DND-41 (cell line): ENCODE data around the gene POLR2M.

Source experiments
- CTCF ChIP-seq: IDR thresholded peaks from 2 replicates; pipeline ENCODE4 v1.5.1; 2012; ENCODE audit warnings: borderline replicate concordance, low read length, moderate library complexity, mild to moderate bottlenecking; ENCODE audit not compliant: poor library complexity, severe bottlenecking; ENCODE audit errors: extremely low read depth
- EZH2 ChIP-seq: IDR thresholded peaks from 3 replicates; pipeline ENCODE4 v1.6.1; 2012; ENCODE audit warnings: borderline replicate concordance, low read depth, mild to moderate bottlenecking, moderate library complexity, low read length, inconsistent platforms; ENCODE audit not compliant: severe bottlenecking

GRCh38 chr15:57662091-57662744, 44.3 kb upstream of the POLR2M start:
- TF ChIP-seq CTCF (no peak), EZH2 (no peak)
